Measurements from ENCODE around the gene TEX2. TPM values are rescaled to one million over a fixed set of nuclear protein-coding genes. Genes with fewer than 3 reads are reported as not detected.

Gene TEX2
- 10 to 100 TPM; 14.0 to 14.5 TPM for total RNA-seq

DNA sequence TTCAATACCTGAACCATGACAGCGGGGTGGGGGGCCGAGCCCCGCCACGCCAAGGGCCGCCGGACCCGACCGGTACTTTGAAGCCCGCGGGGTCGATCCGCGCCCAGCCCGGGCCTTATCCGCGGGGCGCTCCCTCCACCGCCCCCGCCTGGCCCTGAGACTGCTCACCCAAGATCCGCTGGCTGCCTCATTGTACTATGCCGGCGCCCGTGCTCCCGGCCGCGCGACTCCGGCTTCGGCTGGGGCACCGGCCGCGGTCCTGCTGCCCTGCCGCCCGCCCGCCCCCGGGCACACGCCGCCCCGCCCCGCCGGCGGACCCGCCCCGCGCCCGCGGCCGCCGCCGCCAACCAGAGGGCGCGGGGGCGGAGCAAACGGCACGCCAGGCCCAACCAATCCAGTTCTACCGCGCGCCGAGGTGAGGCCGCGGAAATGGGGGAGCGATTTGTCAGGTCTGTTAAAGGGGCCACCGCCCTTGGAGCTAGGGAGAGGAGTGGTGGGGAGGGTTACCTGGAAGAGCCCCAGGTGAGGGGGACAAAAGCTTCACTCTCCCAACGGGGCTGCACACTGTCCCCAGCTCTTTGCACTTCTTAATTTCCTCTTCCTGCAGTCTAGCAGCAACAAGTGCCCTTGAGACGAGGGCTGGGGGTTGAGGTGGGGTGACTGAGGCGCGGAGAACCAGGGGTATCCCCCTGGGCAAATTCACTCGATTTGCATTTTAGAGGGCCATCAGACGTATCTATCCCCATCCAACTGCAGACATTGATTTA, at the start of gene TEX2:
Gene TEX2 (minus strand): TSS at position 261 of the 767 bp plus-strand sequence. CDS start 49,043 bp downstream, outside the sequence.
- ATAC-seq (peak; percentile 90), DNase-seq (peak; percentile 94)
- Mint-ChIP-seq H3K9me3 (no peaks in the 10 kb centered on the region), H3K4me1 (ENCODE audit: low read depth) (peaks cover 33% of the 10 kb centered on the region), H3K27me3 (peaks cover 2% of the 10 kb centered on the region), H3K4me3 (peak within 1 kb of the TSS; percentile 98), H3K27ac (peak within 1 kb of the TSS; percentile 95), H3K36me3 (ENCODE audit: low read depth) (no peaks in the 10 kb centered on the region)
- no peak for TF ChIP-seq CTCF (IDR thresholded peaks at IDR 0.05)
- POLR2A ChIA-PET = interaction anchor here (0.7 to 3.4 kb wide), 8 partner anchors 8 to 116 kb away, joined by 3 to 47 read pairs (median 4); no protein-coding TSS in a partner anchor
- CTCF ChIA-PET = interaction anchor here (1.0 to 1.7 kb wide), 2 partner anchors 18 to 19 kb away, joined by 3 read pairs; no protein-coding TSS in a partner anchor
- intact Hi-C loops (cut with micrococcal nuclease) = loop anchor here (5.0 kb wide), 1 partner anchor 116 kb away; no protein-coding TSS in a partner anchor

GRCh38 chr17:64309710-64310109, 46.6 kb upstream of the TEX2 start:
- POLR2A ChIA-PET = interaction anchor here (1.3 kb wide), 1 partner anchor 196 kb away, joined by 4 read pairs; no protein-coding TSS in a partner anchor
- no peaks in the 10 kb centered on the region for H3K36me3 Mint-ChIP-seq (ENCODE audit: low read depth)
- CTCF ChIA-PET = interaction anchor here (0.9 to 3.5 kb wide), 3 partner anchors 103 to 181 kb away, joined by 4 to 48 read pairs (median 4); no protein-coding TSS in a partner anchor
- no peak overlapping the region for H3K27ac Mint-ChIP-seq
- H3K27me3 Mint-ChIP-seq = no peaks in the 10 kb centered on the region
- no peak overlapping the region for H3K4me3 Mint-ChIP-seq
- peaks cover 4% of the 10 kb centered on the region for H3K4me1 Mint-ChIP-seq (ENCODE audit: low read depth)
- ATAC-seq (no peak), DNase-seq (no peak)
- intact Hi-C loops (cut with micrococcal nuclease) = no loop called here
- no peak for TF ChIP-seq CTCF (IDR thresholded peaks at IDR 0.05)
- no peaks in the 10 kb centered on the region for H3K9me3 Mint-ChIP-seq

DNA sequence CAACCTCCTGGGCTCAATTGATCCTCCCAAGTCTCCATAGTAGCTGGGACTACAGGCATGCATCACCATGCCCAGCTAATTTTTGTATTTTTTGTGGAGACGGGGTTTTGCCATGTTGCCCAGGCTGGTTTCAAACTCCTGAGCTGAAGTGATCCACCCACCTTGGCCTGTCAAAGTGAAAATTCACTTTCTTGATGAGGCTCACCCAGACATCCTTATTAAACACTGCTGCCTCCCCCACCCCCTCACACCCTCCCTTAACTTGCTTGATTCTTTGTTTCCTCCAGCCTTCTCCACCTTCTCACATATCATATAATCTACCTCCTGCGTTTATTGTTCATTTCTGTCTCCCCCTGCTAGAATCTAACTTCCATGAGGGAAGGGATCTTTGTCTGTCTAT, 46.0 kb upstream of the TEX2 start:
- Mint-ChIP-seq H3K4me3 (no peak overlapping the region), H3K4me1 (ENCODE audit: low read depth) (peaks cover 4% of the 10 kb centered on the region), H3K9me3 (no peaks in the 10 kb centered on the region), H3K27me3 (no peaks in the 10 kb centered on the region), H3K36me3 (ENCODE audit: low read depth) (no peaks in the 10 kb centered on the region), H3K27ac (no peak overlapping the region)
- DNase-seq (no peak), ATAC-seq (no peak)
- intact Hi-C loops (cut with micrococcal nuclease) = no loop called here
- no peak for TF ChIP-seq CTCF (IDR thresholded peaks at IDR 0.05)
- POLR2A ChIA-PET = interaction anchor here (1.3 kb wide), 1 partner anchor 196 kb away, joined by 4 read pairs; no protein-coding TSS in a partner anchor
- CTCF ChIA-PET = interaction anchor here (0.9 to 3.5 kb wide), 7 partner anchors 11 to 182 kb away, joined by 3 to 48 read pairs (median 4); no protein-coding TSS in a partner anchor

GRCh38 chr17:64306850-64307463, 43.9 kb upstream of the TEX2 start:
- intact Hi-C loops (cut with micrococcal nuclease) = loop anchor here (1.0 kb wide), 1 partner anchor 111 kb away; no protein-coding TSS in a partner anchor
- Mint-ChIP-seq H3K9me3 (no peaks in the 10 kb centered on the region), H3K36me3 (ENCODE audit: low read depth) (no peaks in the 10 kb centered on the region), H3K27ac (no peak overlapping the region), H3K27me3 (no peaks in the 10 kb centered on the region), H3K4me1 (ENCODE audit: low read depth) (peaks cover 4% of the 10 kb centered on the region), H3K4me3 (no peak overlapping the region)
- ChIA-PET CTCF (interaction anchor here (0.7 to 7.9 kb wide), 17 partner anchors 10 to 184 kb away, joined by 3 to 159 read pairs (median 4); no protein-coding TSS in a partner anchor), POLR2A (no interaction called here)
- peak; percentile 94 for TF ChIP-seq CTCF (IDR thresholded peaks at IDR 0.05)
- peak; percentile 85 for DNase-seq
- ATAC-seq = peak; percentile 69
